Fibroblast of lung (primary cell): ENCODE results near the gene TMEM184A. TPM values are rescaled to one million over a fixed set of nuclear protein-coding genes. Genes with fewer than 3 reads are reported as not detected.

Source experiments
- DNase-seq, 2 donors: peaks; one replicate each; pipeline versions ENCODE4 v3.0.0 to v3.0.0-alpha.2; 2010; ENCODE audit warnings: low read depth in 2 of 2
- H2AFZ ChIP-seq: 2 replicates; pipeline ENCODE4 v1.5.1; 2012; ENCODE audit warnings: low read length, control low read depth, inconsistent platforms
- H3K27ac ChIP-seq: 2 replicates; pipeline ENCODE4 v1.5.1; 2011; ENCODE audit warnings: low read length, control low read depth; ENCODE audit not compliant: insufficient read depth
- H3K27me3 ChIP-seq: 2 replicates; pipeline ENCODE4 v1.5.1; 2011; ENCODE audit warnings: mild to moderate bottlenecking, low read length; ENCODE audit not compliant: control insufficient read depth, insufficient read depth
- H3K36me3 ChIP-seq: 2 replicates; pipeline ENCODE4 v1.5.1; 2011; ENCODE audit warnings: low read length; ENCODE audit not compliant: control insufficient read depth, insufficient read depth
- H3K4me1 ChIP-seq: 2 replicates; pipeline ENCODE4 v1.5.1; 2011; ENCODE audit warnings: low read length; ENCODE audit not compliant: control insufficient read depth, insufficient read depth; ENCODE audit errors: extremely low read depth
- H3K4me2 ChIP-seq: 2 replicates; pipeline ENCODE4 v1.5.1; 2011; ENCODE audit warnings: low read length, control low read depth; ENCODE audit not compliant: insufficient read depth; ENCODE audit errors: extremely low read depth
- H3K4me3 ChIP-seq, 4 experiments: fragments of 200-600 bp in 1 of 4; sonication (generic) in 1 of 4; replicated peaks in 1 of 4; 2 replicates each; pipeline ENCODE4 v1.5.1; 2011 to 2016; ENCODE audit warnings: low read length in 4 of 4, low read depth in 3 of 4, mild to moderate bottlenecking in 3 of 4, control low read depth in 2 of 4, inconsistent platforms in 1 of 4, mixed read lengths in 1 of 4; ENCODE audit not compliant: insufficient read depth in 1 of 4; ENCODE audit errors: control extremely low read depth in 1 of 4
- H3K79me2 ChIP-seq: 2 replicates; pipeline ENCODE4 v1.5.1; 2012; ENCODE audit warnings: mild to moderate bottlenecking, low read length, inconsistent platforms; ENCODE audit not compliant: control insufficient read depth, insufficient read depth
- H3K9ac ChIP-seq: 2 replicates; pipeline ENCODE4 v1.5.1; 2011; ENCODE audit warnings: mild to moderate bottlenecking, low read length, control low read depth; ENCODE audit not compliant: insufficient read depth
- H3K9me3 ChIP-seq: 2 replicates; pipeline ENCODE4 v1.5.1; 2012; ENCODE audit warnings: low read depth, low read length; ENCODE audit not compliant: control insufficient read depth, insufficient read depth
- H4K20me1 ChIP-seq: 2 replicates; pipeline ENCODE4 v1.5.1; 2011; ENCODE audit warnings: low read length; ENCODE audit not compliant: control insufficient read depth, insufficient read depth; ENCODE audit errors: extremely low read depth
- EZH2 ChIP-seq: IDR thresholded peaks from 2 replicates; pipeline ENCODE4 v1.5.1; 2012; ENCODE audit warnings: low read length, control low read depth, mild to moderate bottlenecking; ENCODE audit errors: missing control alignments
- polyA plus RNA-seq, 2 donors: library from polyadenylated mRNA; depleted of rRNA in 1 of 2; stranded (reverse) in 1 of 2; unstranded in 1 of 2; fragments of >200 nt; gene quantifications; 2 replicates each; pipeline ENCODE4 v1.2.1, GENCODE V29; 2011 to 2012; ENCODE audit warnings: missing spikeins in 1 of 2
- total RNA-seq: library from RNA; depleted of rRNA; stranded (reverse); fragments of >200 nt; gene quantifications from 2 replicates; pipeline ENCODE4 v1.2.1, GENCODE V29; 2014
- TF ChIP-seq, protein P1 (sequence below), 2 donors: IDR thresholded peaks in 1 of 2; conservative IDR thresholded peaks in 1 of 2; 1 replicate in 1 of 2; 2 replicates in 1 of 2; pipeline ENCODE4 v1.5.1; 2011 to 2012; ENCODE audit warnings: low read length in 2 of 2, control low read depth in 1 of 2, inconsistent platforms in 1 of 2, low read depth in 1 of 2, mild to moderate bottlenecking in 1 of 2

Gene TMEM184A
- total and polyA plus RNA-seq, 2 donors (not counting 1 experiment from before 2014, with no cell fraction given): under 0.01 to 0.05 TPM

DNA sequence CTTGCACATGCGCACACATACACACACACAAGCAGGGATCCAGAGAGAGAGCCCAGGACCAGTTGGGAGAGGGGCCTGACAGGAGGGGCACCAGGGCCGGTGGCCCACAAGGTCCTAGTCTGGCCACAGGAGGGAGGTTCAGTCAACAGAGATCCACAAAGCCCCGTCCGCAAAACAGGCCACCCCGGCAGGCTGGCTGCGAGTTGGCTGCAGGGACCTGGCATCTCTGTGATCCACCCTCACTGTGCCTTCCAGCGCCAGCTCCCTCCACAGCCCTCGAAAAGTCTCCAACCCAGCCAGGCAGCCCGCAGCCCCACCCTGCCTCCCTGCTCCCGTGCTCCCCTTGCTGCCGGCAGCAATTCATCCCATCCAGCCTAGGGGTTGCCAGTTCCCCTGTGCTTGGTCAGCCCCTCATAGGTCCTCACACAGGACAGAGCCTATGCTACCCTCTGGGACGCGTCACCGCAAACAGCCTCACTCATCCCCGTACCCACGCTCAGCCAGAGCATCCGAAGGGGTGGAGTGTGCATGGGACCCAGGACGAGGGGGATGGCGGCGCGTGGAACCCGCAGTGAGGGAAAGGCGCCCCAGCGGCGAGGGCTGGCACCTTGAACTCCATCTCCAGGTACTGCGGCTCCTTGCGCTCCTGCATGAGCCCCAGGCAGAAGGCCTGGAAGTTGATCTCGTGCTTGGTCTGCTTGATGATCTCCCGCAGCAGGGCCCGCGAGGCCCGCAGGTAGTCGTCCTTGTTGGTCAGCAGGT, 59.3 kb downstream of the TMEM184A start:
- H3K36me3 ChIP-seq: peaks cover 24% of the 10 kb centered on the region
- no peak for DNase-seq
- H3K27ac ChIP-seq: no peak overlapping the region

DNA sequence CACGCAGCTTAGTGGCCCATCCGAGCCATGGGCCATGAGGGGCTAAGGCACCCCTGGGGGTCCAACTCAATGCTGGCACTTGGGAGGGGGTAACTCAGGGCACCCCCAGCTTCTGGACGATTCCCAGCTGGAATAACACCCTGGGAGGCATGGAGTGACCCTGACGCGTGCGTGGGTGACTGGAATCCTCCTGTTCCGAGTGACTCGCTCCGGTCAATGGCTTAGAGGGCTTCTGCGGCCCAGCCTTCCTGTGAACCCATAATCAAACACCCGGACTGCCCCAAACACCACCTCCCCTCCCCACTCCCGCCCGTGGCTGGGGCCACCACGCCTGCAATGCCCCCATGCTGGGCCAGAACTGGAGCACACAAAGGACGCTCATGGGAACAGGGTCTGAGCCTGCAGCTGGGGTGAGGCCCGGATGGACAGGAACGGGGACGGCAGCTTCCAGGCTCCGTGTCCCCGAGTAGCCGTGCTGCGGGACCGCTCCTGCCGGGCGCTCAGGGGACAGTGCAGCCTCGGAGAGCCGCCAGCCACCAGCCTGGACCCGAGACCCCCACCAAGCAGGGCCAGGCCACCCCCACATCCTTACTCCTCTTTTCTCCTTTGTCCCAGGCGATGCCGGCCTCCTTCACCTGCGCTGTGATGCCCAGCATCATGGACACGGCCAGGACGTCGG, 60.3 kb downstream of the TMEM184A start:
- TF ChIP-seq, protein P1, sequence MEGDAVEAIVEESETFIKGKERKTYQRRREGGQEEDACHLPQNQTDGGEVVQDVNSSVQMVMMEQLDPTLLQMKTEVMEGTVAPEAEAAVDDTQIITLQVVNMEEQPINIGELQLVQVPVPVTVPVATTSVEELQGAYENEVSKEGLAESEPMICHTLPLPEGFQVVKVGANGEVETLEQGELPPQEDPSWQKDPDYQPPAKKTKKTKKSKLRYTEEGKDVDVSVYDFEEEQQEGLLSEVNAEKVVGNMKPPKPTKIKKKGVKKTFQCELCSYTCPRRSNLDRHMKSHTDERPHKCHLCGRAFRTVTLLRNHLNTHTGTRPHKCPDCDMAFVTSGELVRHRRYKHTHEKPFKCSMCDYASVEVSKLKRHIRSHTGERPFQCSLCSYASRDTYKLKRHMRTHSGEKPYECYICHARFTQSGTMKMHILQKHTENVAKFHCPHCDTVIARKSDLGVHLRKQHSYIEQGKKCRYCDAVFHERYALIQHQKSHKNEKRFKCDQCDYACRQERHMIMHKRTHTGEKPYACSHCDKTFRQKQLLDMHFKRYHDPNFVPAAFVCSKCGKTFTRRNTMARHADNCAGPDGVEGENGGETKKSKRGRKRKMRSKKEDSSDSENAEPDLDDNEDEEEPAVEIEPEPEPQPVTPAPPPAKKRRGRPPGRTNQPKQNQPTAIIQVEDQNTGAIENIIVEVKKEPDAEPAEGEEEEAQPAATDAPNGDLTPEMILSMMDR (conservative IDR thresholded peaks at IDR 0.05 in 1 of 2, IDR thresholded peaks at IDR 0.05 in 1 of 2; ENCODE audit: low read depth in 1 of 2, low read length in 2 of 2): no peak
- TF ChIP-seq EZH2: no peak
- DNase-seq: no peak
- no peaks in the 10 kb centered on the region for H3K4me1 ChIP-seq
- H3K79me2 ChIP-seq: peaks cover 4% of the 10 kb centered on the region
- H3K27me3 ChIP-seq: no peaks in the 10 kb centered on the region
- no peaks in the 10 kb centered on the region for H4K20me1 ChIP-seq
- H3K4me3 ChIP-seq: no peak overlapping the region
- no peaks in the 10 kb centered on the region for H3K9me3 ChIP-seq
- no peak overlapping the region for H3K4me2 ChIP-seq
- peaks cover 21% of the 10 kb centered on the region for H3K36me3 ChIP-seq
- no peak overlapping the region for H2AFZ ChIP-seq
- H3K9ac ChIP-seq: no peak overlapping the region
- no peak overlapping the region for H3K27ac ChIP-seq

More for the DNA sequence above, 59.3 kb downstream of the TMEM184A start:
- Histone ChIP-seq H3K27me3 (no peaks in the 10 kb centered on the region), H2AFZ (no peak overlapping the region), H4K20me1 (no peaks in the 10 kb centered on the region), H3K4me3 (no peak overlapping the region), H3K9ac (no peak overlapping the region), H3K9me3 (no peaks in the 10 kb centered on the region), H3K4me1 (no peaks in the 10 kb centered on the region), H3K4me2 (no peak overlapping the region), H3K79me2 (peaks cover 7% of the 10 kb centered on the region)
- TF ChIP-seq EZH2: no peak
- TF ChIP-seq, protein P1 (conservative IDR thresholded peaks at IDR 0.05 in 1 of 2, IDR thresholded peaks at IDR 0.05 in 1 of 2; ENCODE audit: low read depth in 1 of 2, low read length in 2 of 2): no peak

GRCh38 chr7:1494866-1495563, 61.0 kb downstream of the TMEM184A start:
- Histone ChIP-seq H3K4me2 (no peak overlapping the region), H2AFZ (no peak overlapping the region), H3K27ac (no peak overlapping the region), H3K79me2 (no peaks in the 10 kb centered on the region), H3K4me1 (no peaks in the 10 kb centered on the region), H3K4me3 (no peak overlapping the region), H3K27me3 (no peaks in the 10 kb centered on the region), H4K20me1 (no peaks in the 10 kb centered on the region), H3K9ac (no peak overlapping the region), H3K9me3 (no peaks in the 10 kb centered on the region), H3K36me3 (peaks cover 18% of the 10 kb centered on the region)
- no peak for TF ChIP-seq EZH2
- TF ChIP-seq, protein P1 (conservative IDR thresholded peaks at IDR 0.05 in 1 of 2, IDR thresholded peaks at IDR 0.05 in 1 of 2; ENCODE audit: low read depth in 1 of 2, low read length in 2 of 2): no peak
- no peak for DNase-seq
